ENCODE data around the gene MALSU1.

Gene MALSU1

DNA sequence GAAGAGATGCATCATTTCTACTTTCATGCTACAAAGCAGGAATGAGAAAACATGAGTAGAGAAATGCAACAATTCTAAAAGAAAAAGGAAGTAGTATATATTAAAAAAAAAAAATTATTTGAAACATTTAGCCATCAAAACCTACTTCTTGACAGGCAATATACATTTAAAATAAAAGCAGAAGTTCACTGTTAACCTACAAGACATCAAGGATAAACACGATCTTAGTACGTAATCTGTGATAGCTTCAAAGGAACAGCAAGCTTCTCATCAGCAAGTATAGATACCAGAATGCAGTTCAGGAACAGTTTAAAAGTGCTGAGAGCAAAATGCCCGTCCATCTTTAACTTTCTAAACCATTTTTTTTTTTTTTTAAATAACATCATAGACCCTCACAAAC is 36.9 kb downstream of the MALSU1 start:
- 96 to 100% methylated on average over 3 of the region's 3 CpGs for WGBS, 2 experiments (ENCODE audit: insufficient coverage in 2 of 2)
- H3K4me1 ChIP-seq (ENCODE audit: control insufficient read depth, insufficient read depth, low read length, poor library complexity, severe bottlenecking), result no peaks in the 10 kb centered on the region
- H3K36me3 ChIP-seq (ENCODE audit: control insufficient read depth, insufficient read depth, low read length), result peaks cover 92% of the 10 kb centered on the region
- no peak overlapping the region for H3K27ac ChIP-seq (ENCODE audit: low read depth, low read length, severe bottlenecking)
- H3K9me3 ChIP-seq (ENCODE audit: control insufficient read depth, low read length), result no peaks in the 10 kb centered on the region
- no peak overlapping the region for H3K4me3 ChIP-seq (ENCODE audit: extremely low read depth, insufficient read depth, low read length, poor library complexity, severe bottlenecking)

DNA sequence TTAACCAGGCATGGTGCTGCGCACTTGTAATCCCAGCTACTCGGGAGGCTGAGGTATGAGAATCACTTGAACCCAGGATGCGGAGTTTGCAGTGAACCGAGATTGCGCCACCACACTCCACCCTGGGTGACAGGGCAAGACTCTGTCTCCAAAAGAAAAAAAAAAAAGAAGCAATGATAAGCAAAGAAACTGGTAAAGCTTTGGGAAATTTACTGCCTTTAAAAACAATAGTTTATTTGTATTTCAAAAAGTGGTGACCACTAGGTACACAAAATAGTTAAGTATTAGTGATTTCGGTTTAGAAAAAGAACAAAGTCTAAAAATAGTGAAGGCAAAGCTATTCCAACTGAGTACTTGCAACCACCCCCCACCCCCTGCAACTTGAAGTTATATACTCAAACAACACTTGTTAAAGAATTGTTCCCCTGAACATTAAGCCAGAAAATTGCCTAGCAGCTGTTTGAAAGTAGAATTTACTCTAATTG is 37.7 kb downstream of the MALSU1 start:
- Histone ChIP-seq H3K9me3 (ENCODE audit: control insufficient read depth, low read length) (no peaks in the 10 kb centered on the region), H3K27ac (ENCODE audit: low read depth, low read length, severe bottlenecking) (no peak overlapping the region), H3K36me3 (ENCODE audit: control insufficient read depth, insufficient read depth, low read length) (peaks cover 92% of the 10 kb centered on the region), H3K4me1 (ENCODE audit: control insufficient read depth, insufficient read depth, low read length, poor library complexity, severe bottlenecking) (no peaks in the 10 kb centered on the region), H3K4me3 (ENCODE audit: extremely low read depth, insufficient read depth, low read length, poor library complexity, severe bottlenecking) (no peak overlapping the region)
- WGBS, 2 experiments (ENCODE audit: insufficient coverage in 2 of 2), result 90 to 100% methylated on average over 4 to 5 of the region's 6 CpGs

DNA sequence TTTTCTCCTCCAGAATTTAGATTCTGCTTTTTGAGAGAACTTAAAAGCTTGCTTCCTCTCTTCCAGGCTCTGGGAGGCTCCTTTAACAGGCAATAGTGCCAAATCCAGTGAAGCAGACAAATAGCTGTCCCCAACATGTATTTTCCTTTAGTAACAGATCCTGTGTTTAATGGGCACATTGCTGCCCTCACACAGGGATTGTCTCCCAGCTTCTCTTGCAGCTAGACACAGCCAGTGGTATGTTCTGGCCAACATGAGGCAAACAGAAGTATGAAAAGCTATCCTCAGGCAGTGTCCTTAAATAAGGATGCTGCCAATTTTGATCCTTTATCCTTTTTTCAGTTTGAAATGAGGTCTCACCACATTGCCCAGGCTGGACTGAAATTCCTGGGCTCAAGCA is 38.2 kb downstream of the MALSU1 start:
- H3K36me3 ChIP-seq (ENCODE audit: control insufficient read depth, insufficient read depth, low read length), result peaks cover 93% of the 10 kb centered on the region

DNA sequence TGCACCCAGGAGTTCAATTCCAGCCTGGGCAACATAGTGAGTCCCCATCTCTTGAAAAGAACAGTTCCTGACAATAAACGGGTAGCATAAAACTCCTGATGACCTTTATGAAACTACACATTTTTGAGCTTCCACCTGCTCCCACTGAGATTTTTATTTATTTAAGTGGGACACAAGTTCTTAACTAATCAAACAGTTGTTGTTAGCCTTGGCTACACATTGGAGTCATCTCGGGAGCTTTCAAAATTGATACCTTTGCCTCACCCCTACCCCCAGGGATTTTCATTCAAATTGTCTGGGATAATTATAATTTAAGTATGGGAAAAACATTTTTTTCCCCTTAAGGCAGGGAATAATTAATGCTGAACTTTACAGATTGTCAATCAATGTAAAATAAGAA is 39.3 kb downstream of the MALSU1 start:
- no peaks in the 10 kb centered on the region for H3K4me1 ChIP-seq (ENCODE audit: control insufficient read depth, insufficient read depth, low read length, poor library complexity, severe bottlenecking)
- peaks cover 93% of the 10 kb centered on the region for H3K36me3 ChIP-seq (ENCODE audit: control insufficient read depth, insufficient read depth, low read length)
- no CpG with 5 or more reads among the region's 2 CpGs for WGBS, 2 experiments (ENCODE audit: insufficient coverage in 2 of 2)
- H3K4me3 ChIP-seq (ENCODE audit: extremely low read depth, insufficient read depth, low read length, poor library complexity, severe bottlenecking), result no peak overlapping the region
- no peak overlapping the region for H3K27ac ChIP-seq (ENCODE audit: low read depth, low read length, severe bottlenecking)
- H3K9me3 ChIP-seq (ENCODE audit: control insufficient read depth, low read length), result no peaks in the 10 kb centered on the region

More for the DNA sequence above, 38.2 kb downstream of the MALSU1 start:
- Histone ChIP-seq H3K4me3 (ENCODE audit: extremely low read depth, insufficient read depth, low read length, poor library complexity, severe bottlenecking) (no peak overlapping the region), H3K4me1 (ENCODE audit: control insufficient read depth, insufficient read depth, low read length, poor library complexity, severe bottlenecking) (no peaks in the 10 kb centered on the region), H3K9me3 (ENCODE audit: control insufficient read depth, low read length) (no peaks in the 10 kb centered on the region), H3K27ac (ENCODE audit: low read depth, low read length, severe bottlenecking) (no peak overlapping the region)

DNA sequence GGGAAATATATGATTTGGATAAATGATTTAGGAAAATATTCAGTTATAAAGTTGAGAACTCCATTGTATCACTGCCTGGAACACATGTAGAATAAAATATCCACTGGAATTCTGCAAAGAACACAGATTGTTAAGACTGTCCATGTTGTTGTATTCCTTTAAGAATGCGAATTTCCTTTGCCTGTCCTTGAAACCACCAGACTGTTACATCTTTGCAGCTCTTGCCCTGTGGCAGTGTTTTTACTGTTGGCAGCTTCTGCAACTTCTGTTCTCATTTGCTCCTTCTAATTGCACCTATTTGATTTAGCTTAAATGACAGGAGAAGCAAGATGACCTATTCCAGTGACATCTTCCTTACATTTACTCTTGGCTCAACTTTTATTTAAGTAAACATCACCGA is 39.7 kb downstream of the MALSU1 start:
- Histone ChIP-seq H3K4me3 (ENCODE audit: extremely low read depth, insufficient read depth, low read length, poor library complexity, severe bottlenecking) (no peak overlapping the region), H3K4me1 (ENCODE audit: control insufficient read depth, insufficient read depth, low read length, poor library complexity, severe bottlenecking) (no peaks in the 10 kb centered on the region), H3K9me3 (ENCODE audit: control insufficient read depth, low read length) (no peaks in the 10 kb centered on the region), H3K36me3 (ENCODE audit: control insufficient read depth, insufficient read depth, low read length) (peaks cover 93% of the 10 kb centered on the region), H3K27ac (ENCODE audit: low read depth, low read length, severe bottlenecking) (no peak overlapping the region)
- WGBS, 2 experiments (ENCODE audit: insufficient coverage in 2 of 2), result 100% methylated on average over 1 of the region's 2 CpGs; no CpG with 5 or more reads in 1 of the 2 experiments

DNA sequence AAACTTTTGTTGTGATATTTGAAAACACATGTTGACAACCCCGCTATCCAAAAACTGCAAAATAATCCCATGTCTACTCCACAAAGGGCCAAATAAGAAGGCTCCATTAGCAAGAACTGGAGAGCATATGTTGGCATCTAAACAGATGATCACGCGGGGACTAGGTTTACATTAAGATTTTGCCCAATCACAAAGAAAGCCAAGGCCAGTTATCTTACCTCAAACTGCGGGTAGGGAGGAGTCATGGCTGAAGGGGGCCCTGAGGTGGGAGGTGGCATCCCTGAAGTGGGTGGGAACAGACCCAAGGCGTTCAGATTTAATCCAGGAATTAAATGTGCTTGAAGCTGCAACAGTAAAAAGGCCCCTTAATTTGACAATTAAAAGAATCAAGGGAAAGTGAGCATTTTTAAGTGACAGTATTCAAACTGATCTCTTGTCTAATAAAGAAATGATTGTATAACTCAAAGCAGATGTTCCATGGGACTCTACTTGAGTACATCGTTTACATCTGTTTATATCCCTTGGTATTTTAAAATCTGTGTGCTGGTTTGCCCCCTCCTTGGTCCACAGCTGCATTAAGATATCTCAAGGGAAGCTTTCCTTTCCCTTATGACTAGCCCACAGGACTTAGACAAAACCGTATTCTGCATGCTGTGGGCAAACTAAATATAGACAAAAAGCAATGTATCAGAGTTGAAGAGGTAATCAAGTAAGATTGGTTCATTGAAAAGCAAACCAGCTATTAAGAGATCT is 42.9 kb downstream of the MALSU1 start:
- H3K9me3 ChIP-seq (ENCODE audit: control insufficient read depth, low read length), result no peaks in the 10 kb centered on the region
- WGBS, 2 experiments (ENCODE audit: insufficient coverage in 2 of 2), result 96 to 100% methylated on average over 3 to 5 of the region's 7 CpGs
- no peak overlapping the region for H3K4me3 ChIP-seq (ENCODE audit: extremely low read depth, insufficient read depth, low read length, poor library complexity, severe bottlenecking)
- H3K27ac ChIP-seq (ENCODE audit: low read depth, low read length, severe bottlenecking), result no peak overlapping the region
- peaks cover 91% of the 10 kb centered on the region for H3K36me3 ChIP-seq (ENCODE audit: control insufficient read depth, insufficient read depth, low read length)
- H3K4me1 ChIP-seq (ENCODE audit: control insufficient read depth, insufficient read depth, low read length, poor library complexity, severe bottlenecking), result peaks cover 3% of the 10 kb centered on the region

DNA sequence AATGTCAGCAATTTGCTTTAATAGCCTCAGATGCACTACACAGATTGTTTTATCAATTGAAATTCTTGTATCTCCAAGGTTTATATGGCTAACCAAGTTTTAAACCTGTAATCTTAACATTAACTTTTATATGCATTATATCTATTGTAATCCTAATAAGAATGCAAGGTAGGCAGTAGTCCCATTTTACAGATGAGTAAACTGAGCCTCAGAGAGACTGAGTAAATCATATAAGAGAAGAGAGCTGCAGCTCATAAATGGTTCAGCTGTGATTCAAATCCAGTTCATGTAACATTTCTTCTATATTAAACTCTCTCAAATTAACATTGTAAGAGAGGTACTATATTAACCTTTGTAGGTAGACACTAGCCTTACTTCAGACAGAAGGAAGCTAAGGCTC is 44.0 kb downstream of the MALSU1 start:
- Histone ChIP-seq H3K4me3 (ENCODE audit: extremely low read depth, insufficient read depth, low read length, poor library complexity, severe bottlenecking) (no peak overlapping the region), H3K4me1 (ENCODE audit: control insufficient read depth, insufficient read depth, low read length, poor library complexity, severe bottlenecking) (peaks cover 12% of the 10 kb centered on the region), H3K36me3 (ENCODE audit: control insufficient read depth, insufficient read depth, low read length) (peaks cover 88% of the 10 kb centered on the region), H3K9me3 (ENCODE audit: control insufficient read depth, low read length) (no peaks in the 10 kb centered on the region), H3K27ac (ENCODE audit: low read depth, low read length, severe bottlenecking) (no peak overlapping the region)

DNA sequence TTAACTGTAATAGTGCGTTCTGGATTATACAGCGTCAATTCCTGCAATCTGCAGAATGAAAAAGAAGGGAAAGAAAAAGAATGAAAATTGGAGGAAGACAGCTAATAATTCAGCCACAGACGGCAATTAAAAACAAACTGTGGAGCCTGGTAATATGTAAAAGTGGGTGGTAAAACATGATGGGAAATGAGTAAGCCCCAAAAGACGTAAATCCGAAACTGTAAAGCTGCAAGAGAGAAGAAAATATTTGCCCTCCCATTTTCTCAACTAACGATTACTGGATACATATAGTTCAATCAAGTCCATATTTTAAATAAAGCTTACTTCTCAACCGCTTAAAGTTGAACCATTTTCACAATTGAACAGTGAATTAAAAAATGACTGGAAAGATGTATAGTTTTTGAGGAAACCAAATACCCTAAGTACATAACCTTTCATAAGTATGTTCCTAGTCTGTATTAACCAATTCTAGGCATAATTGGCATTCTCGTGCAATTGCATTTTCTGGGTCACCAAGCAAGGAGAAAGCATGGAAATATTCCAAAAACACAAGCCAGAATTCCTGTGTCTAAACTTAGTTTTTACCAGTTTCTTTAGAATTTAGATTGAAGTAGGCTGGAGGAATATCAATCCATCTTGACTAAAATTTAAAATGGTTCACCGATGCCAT is 44.8 kb downstream of the MALSU1 start:
- 100% methylated on average over 2 to 6 of the region's 9 CpGs for WGBS, 2 experiments (ENCODE audit: insufficient coverage in 2 of 2)
- Histone ChIP-seq H3K9me3 (ENCODE audit: control insufficient read depth, low read length) (no peaks in the 10 kb centered on the region), H3K27ac (ENCODE audit: low read depth, low read length, severe bottlenecking) (no peak overlapping the region), H3K4me3 (ENCODE audit: extremely low read depth, insufficient read depth, low read length, poor library complexity, severe bottlenecking) (no peak overlapping the region), H3K36me3 (ENCODE audit: control insufficient read depth, insufficient read depth, low read length) (peaks cover 85% of the 10 kb centered on the region), H3K4me1 (ENCODE audit: control insufficient read depth, insufficient read depth, low read length, poor library complexity, severe bottlenecking) (peaks cover 20% of the 10 kb centered on the region)

DNA sequence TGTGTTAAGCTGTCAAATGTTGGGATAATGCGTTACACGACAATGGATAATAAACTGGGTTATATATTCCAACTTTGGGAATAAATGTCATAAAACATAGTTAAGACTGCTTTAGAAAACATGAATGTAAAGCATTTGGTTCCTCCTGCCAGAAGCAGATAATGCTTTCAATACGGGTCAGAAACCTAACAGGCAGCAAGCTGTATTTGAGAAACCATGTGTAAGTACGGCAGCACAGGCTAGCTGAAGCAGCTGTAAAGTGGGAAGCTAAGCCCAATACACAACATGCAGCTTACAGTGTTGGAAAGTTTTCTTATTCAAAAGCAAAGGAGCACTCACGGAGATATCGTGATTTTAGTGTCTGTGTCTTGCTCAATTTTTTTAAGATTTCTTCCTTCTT is 46.5 kb downstream of the MALSU1 start:
- no peak overlapping the region for H3K27ac ChIP-seq (ENCODE audit: low read depth, low read length, severe bottlenecking)
- no peak overlapping the region for H3K4me3 ChIP-seq (ENCODE audit: extremely low read depth, insufficient read depth, low read length, poor library complexity, severe bottlenecking)
- peaks cover 74% of the 10 kb centered on the region for H3K36me3 ChIP-seq (ENCODE audit: control insufficient read depth, insufficient read depth, low read length)
- H3K4me1 ChIP-seq (ENCODE audit: control insufficient read depth, insufficient read depth, low read length, poor library complexity, severe bottlenecking), result peaks cover 36% of the 10 kb centered on the region
- H3K9me3 ChIP-seq (ENCODE audit: control insufficient read depth, low read length), result no peaks in the 10 kb centered on the region
- 94 to 100% methylated on average over 2 to 6 of the region's 6 CpGs for WGBS, 2 experiments (ENCODE audit: insufficient coverage in 2 of 2)

DNA sequence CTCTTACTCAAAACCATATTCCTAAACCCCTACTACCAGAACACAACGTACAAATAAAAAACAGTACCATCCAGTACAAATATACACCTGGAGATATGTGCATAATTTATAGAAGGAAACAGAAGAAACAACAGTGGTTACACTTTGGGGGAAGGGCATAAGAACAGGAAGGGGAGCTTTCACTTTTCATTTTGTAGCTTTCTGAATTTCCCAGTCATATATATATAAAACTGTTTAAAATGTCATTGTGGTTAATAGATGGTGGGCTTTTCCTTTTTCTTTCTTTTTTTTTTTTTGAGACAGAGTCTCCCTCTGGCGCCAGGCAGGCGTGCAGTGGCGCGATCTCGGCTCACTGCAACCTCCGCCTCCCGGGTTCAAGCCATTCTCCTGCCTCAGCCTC is 47.2 kb downstream of the MALSU1 start:
- no peak overlapping the region for H3K4me3 ChIP-seq (ENCODE audit: extremely low read depth, insufficient read depth, low read length, poor library complexity, severe bottlenecking)
- no peak overlapping the region for H3K27ac ChIP-seq (ENCODE audit: low read depth, low read length, severe bottlenecking)
- H3K36me3 ChIP-seq (ENCODE audit: control insufficient read depth, insufficient read depth, low read length), result peaks cover 69% of the 10 kb centered on the region
- 97 to 98% methylated on average over 7 of the region's 8 CpGs for WGBS, 2 experiments (ENCODE audit: insufficient coverage in 2 of 2)
- H3K9me3 ChIP-seq (ENCODE audit: control insufficient read depth, low read length), result no peaks in the 10 kb centered on the region
- H3K4me1 ChIP-seq (ENCODE audit: control insufficient read depth, insufficient read depth, low read length, poor library complexity, severe bottlenecking), result peaks cover 41% of the 10 kb centered on the region

DNA sequence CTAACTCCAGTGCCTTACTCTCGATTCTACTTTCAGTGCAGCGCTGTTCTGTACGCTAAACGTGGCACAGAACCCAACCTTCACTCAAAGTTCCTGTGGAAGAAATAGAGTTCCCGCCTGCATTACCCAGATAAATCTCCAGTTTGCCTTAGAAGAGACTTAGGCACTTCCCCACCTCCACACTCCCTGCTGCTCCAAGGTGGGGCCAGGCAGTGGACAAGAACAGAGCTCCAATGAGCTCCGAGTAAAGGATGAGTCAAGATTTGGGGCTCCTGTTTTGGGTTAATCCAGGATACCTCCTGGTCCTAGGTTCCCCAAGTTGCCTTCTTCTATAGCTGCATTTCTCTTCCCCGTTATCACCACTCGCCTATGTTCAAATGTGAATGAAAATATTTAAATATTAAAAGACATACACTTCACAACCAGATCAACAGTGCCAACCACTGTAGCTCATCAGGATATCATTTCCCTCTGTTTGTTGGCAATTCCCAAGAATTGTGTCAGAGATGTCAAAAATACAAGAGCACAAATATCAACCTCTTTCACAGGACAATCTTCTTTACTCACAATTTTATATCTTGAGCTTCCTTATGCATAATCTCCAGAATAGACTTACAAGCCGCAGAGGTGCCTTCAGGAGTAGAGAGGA is 48.0 kb downstream of the MALSU1 start:
- Histone ChIP-seq H3K4me3 (ENCODE audit: extremely low read depth, insufficient read depth, low read length, poor library complexity, severe bottlenecking) (no peak overlapping the region), H3K27ac (ENCODE audit: low read depth, low read length, severe bottlenecking) (peak overlapping the region; percentile 48), H3K36me3 (ENCODE audit: control insufficient read depth, insufficient read depth, low read length) (peaks cover 60% of the 10 kb centered on the region), H3K9me3 (ENCODE audit: control insufficient read depth, low read length) (no peaks in the 10 kb centered on the region), H3K4me1 (ENCODE audit: control insufficient read depth, insufficient read depth, low read length, poor library complexity, severe bottlenecking) (peaks cover 44% of the 10 kb centered on the region)
- WGBS, 2 experiments (ENCODE audit: insufficient coverage in 2 of 2), result 98 to 100% methylated on average over 3 to 6 of the region's 9 CpGs

Measured in mesodermal cell (in vitro differentiated cells).